NCI-H2227 (cell line): Measurements from ENCODE around the gene OR4D11.
"Not testable (repeated sequence)": the region's sequence is repeated elsewhere in the genome, so short reads cannot be mapped to it uniquely, and the experiment has no call there.

Experiments used
- DNase-seq: peaks from one replicate; lab custom pipeline; 2025; ENCODE audit not compliant: unreplicated experiment; lab: John Stamatoyannopoulos, UW

The OR4D11 gene

DNA sequence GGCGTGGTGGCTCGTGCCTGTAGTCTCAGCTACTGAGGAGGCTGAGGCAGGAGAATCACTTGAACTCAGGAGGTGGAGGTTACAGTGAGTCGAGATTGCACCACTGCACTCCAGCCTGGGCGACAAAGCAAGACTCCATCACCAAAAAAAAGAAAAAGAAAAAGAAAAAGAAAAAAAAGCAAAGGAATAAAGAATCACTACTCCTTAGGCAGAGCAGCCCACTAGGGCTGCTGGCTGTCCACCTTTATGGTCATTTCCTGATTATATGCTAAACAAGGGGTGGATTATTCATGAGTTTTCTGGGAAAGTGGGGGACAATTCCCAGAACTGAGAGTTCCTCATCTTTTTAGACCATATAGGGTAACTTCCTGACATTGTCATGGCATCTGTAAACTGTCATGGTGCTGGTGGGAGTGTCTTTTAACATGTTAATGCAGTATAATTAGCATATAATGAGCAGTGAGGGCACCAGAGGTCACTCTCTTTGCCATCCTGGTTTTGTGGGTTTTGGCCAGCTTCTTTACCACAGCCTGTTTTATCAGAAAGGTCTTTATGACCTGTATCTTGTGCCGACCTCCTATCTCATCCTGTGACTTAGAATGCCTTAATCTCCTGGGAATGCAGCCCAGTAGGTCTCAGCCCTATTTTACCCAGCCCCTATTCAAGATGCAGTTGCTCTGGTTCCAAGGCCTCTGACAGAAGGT is 44.4 kb downstream of the OR4D11 start:
- not testable (repeated sequence) for DNase-seq

DNA sequence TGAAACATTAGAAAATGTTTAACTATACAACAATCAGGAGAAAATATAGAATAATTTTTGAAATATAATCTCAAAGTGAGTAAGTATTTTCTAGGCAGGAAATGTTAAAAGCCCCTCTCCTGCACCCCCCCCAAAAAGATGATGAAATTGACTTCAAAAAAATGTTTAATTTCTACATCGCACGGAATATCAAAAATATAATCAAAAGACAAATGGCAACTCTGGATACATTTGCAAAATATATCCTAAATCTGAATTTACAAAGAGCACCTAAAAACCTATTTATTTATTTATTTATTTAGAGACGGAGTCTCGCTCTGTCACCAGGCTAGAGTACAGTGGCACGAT is 44.9 kb downstream of the OR4D11 start:
- no peak for DNase-seq

DNA sequence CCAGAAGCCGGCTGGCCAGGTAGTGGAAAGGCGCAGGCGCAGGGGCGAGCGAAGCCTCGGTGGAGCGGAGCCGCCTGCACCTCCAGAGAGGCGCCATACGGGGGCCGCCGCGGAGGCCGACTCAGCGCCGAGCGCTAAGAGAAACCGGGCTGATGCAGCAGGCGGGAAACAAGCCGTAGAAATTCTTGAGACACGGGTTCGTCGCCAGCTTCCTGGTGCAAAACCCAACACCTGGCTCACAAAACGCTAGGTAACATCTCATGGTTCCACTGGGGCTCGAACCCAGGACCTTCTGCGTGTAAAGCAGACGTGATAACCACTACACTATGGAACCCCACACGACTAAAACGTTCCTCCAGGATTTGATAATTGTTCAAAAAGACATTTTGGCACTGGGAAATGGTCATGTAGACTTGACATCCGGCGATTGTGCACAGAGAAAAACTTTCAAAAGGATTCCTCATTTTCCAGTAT is 47.0 kb downstream of the OR4D11 start:
- peak; percentile 95 for DNase-seq

DNA sequence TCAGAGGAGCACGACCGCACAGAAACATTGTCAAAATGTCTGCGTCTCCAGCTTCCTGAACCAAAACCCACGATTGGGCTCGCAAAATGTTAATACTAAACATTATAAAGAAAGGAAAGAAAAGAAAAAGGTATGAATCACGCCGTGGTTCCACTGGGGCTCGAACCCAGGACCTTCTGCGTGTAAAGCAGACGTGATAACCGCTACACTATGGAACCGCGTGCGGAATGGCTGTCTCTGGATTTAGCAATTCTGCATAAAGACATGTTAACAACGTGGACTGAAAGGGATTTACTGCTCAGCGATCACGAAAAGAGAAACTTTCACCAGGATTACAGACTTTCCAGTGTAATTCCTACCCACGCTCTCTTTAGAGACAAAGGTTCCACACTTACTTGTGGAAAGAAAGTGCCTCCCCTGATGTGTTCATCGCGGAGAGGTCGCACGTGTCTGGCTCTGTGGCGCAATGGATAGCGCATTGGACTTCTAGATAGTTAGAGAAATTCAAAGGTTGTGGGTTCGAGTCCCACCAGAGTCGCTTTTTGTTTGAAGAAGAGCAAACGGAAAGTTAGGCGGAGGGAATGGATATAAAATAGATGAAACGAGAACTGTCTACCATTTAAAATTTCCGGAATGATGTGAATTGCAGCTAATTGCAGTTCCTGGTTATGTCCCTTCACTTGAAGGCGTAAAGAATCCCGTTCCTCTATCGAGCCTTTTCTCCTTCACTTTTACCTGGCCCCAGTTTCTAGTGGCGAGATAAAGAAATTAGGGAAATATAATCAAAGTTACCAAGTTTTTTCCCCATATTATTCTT is 47.7 kb downstream of the OR4D11 start:
- peak; percentile 94 for DNase-seq

DNA sequence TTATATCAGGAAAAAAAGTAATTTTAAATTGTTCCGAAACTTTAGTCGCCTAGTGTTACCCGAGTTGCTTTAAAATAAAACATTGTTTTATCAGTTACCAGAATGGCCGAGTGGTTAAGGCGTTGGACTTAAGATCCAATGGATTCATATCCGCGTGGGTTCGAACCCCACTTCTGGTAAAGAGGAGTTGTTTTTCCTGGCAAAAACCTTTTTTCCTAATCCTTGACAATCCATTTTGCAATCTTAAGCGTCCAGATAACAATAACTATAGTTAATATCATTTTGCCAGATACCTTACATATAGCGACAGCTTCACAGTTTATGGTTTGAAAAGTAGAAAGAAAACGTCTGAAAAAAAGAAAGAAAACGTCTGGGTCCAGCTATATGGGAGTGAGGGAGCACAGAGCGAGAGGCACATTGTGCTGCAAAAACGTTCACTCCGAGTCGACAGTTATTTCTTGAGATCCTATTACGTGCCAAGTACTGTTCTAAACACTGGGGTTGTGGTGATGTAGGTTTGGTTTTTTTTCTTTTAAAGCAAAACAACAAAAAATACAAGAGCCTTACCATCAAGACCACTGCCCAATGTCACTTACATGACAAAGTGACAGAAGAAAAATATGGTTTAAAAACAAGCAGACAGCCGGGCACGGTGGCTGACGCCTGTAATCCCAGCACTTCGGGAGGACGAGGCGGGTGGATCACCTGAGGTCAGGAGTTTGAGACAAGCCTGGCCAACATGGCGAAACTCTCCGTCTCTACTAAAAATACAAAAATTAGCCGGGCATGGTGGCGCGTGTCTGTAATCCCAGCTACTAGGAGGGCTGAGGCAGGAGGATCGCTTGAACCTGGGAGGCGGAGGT is 48.5 kb downstream of the OR4D11 start:
- DNase-seq: peak; percentile 82

DNA sequence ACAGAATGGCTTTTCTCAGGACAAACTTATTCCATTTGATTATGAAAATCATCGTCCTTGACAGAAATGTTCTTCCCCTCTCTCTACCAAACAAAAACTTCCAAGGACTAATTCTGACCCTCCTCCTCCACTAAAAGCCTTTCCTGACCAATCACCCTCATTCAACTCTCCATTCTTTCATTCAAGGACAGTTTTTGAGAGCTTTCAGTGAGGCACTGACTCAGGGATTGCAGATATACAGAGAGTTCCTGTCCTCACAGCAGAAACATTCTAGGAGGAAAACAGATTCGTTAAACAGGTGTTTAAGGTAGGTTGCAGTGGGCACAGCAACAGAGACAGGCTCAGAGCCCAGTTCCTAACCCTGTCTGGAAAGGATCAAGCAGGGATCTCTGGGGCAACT is 49.5 kb downstream of the OR4D11 start:
- no peak for DNase-seq

DNA sequence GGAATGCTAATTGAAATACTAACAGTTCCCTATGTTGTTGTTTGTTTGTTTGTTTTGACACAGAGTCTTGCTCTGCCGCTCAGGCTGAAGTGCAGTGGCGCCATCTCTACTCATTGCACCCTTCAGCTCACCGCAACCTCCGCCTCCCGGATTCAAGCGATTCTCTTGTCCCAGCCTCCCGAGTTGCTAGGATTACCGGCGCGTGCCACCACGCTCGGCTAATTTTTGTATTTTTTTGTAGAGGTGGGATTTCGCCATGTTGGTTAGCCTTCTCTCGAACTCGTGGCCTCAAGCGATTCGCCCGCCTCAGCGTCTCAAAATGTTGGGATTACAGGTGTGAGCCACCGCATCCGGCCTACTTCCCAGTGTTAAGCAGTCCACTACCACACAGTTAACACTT is 49.9 kb downstream of the OR4D11 start:
- no peak for DNase-seq
